Astrocyte (in vitro differentiated cells and primary cell): Measurements from ENCODE around the gene PHLPP2. TPM values are rescaled to one million over a fixed set of nuclear protein-coding genes. Genes with fewer than 3 reads are reported as not detected.

Source experiments
- DNase-seq: peaks from one replicate; pipeline ENCODE4 v3.0.0-alpha.2; 2010; ENCODE audit warnings: low read depth
- FAIRE-seq: peaks from 2 replicates; lab custom pipeline; 2011; peaks lifted over from hg19 to GRCh38; lab: Jason Lieb, UNC
- H2AFZ ChIP-seq: 2 replicates; pipeline ENCODE4 v1.6.0; 2012; ENCODE audit warnings: low read depth, low read length, inconsistent platforms
- H3K27ac ChIP-seq: 2 replicates; pipeline ENCODE4 v1.5.1; 2011; ENCODE audit warnings: low read depth, low read length, inconsistent platforms
- H3K27me3 ChIP-seq: 2 replicates; pipeline ENCODE4 v1.6.0; 2011; ENCODE audit warnings: low read length, inconsistent platforms; ENCODE audit not compliant: insufficient read depth
- H3K36me3 ChIP-seq: 2 replicates; pipeline ENCODE4 v1.5.1; 2011; ENCODE audit warnings: low read length, inconsistent platforms; ENCODE audit not compliant: insufficient read depth
- H3K4me1 ChIP-seq: 2 replicates; pipeline ENCODE4 v1.5.1; 2011; ENCODE audit warnings: low read length, inconsistent platforms; ENCODE audit not compliant: insufficient read depth
- H3K4me2 ChIP-seq: 2 replicates; pipeline ENCODE4 v1.6.0; 2012; ENCODE audit warnings: low read length, inconsistent platforms
- H3K4me3 ChIP-seq: 2 replicates; pipeline ENCODE4 v1.5.1; 2011; ENCODE audit warnings: low read depth, mild to moderate bottlenecking, low read length, inconsistent platforms; ENCODE audit not compliant: insufficient read depth
- H3K79me2 ChIP-seq: 2 replicates; pipeline ENCODE4 v1.6.0; 2012; ENCODE audit warnings: mild to moderate bottlenecking, low read length, inconsistent platforms; ENCODE audit not compliant: insufficient read depth
- H3K9ac ChIP-seq: 2 replicates; pipeline ENCODE4 v1.6.0; 2012; ENCODE audit warnings: mild to moderate bottlenecking, low read length, inconsistent platforms
- H3K9me3 ChIP-seq: 2 replicates; pipeline ENCODE4 v1.5.1; 2012; ENCODE audit warnings: low read depth, mild to moderate bottlenecking, low read length, inconsistent platforms; ENCODE audit not compliant: insufficient read depth
- H4K20me1 ChIP-seq: 2 replicates; pipeline ENCODE4 v1.6.0; 2012; ENCODE audit warnings: low read length, inconsistent platforms; ENCODE audit not compliant: insufficient read depth
- H3K27ac Mint-ChIP-seq: one replicate; pipeline ENCODE4 v1.8.0; 2021; ENCODE audit warnings: mild to moderate bottlenecking, mixed read lengths; ENCODE audit not compliant: unreplicated experiment
- H3K27me3 Mint-ChIP-seq: one replicate; pipeline ENCODE4 v1.8.0; 2021; ENCODE audit warnings: low read depth, mixed read lengths; ENCODE audit not compliant: unreplicated experiment
- H3K36me3 Mint-ChIP-seq: one replicate; pipeline ENCODE4 v1.8.0; 2021; ENCODE audit warnings: low read depth, mixed read lengths; ENCODE audit not compliant: unreplicated experiment
- H3K4me1 Mint-ChIP-seq: one replicate; pipeline ENCODE4 v1.8.0; 2021; ENCODE audit warnings: low read depth, mixed read lengths; ENCODE audit not compliant: unreplicated experiment
- H3K4me3 Mint-ChIP-seq: one replicate; pipeline ENCODE4 v1.8.0; 2021; ENCODE audit warnings: mild to moderate bottlenecking, moderate library complexity, mixed read lengths; ENCODE audit not compliant: unreplicated experiment
- H3K9me3 Mint-ChIP-seq: one replicate; pipeline ENCODE4 v1.8.0; 2021; ENCODE audit warnings: mild to moderate bottlenecking, mixed read lengths; ENCODE audit not compliant: unreplicated experiment
- CTCF ChIP-seq: IDR thresholded peaks from 2 replicates; pipeline ENCODE4 v1.5.1; 2011; ENCODE audit warnings: low read depth, mild to moderate bottlenecking, inconsistent platforms, low read length, moderate library complexity; ENCODE audit not compliant: insufficient read depth
- EZH2 ChIP-seq: IDR thresholded peaks from 2 replicates; pipeline ENCODE4 v1.6.1; 2012; ENCODE audit warnings: mild to moderate bottlenecking, low read length, inconsistent platforms; ENCODE audit not compliant: insufficient read depth
- total RNA-seq: library from RNA; stranded (reverse); gene quantifications from 2 replicates; pipeline ENCODE4 v1.2.1, GENCODE V29; 2021

Gene PHLPP2
- total RNA-seq, 1 donor from 2014 or later = 5.4 TPM

DNA sequence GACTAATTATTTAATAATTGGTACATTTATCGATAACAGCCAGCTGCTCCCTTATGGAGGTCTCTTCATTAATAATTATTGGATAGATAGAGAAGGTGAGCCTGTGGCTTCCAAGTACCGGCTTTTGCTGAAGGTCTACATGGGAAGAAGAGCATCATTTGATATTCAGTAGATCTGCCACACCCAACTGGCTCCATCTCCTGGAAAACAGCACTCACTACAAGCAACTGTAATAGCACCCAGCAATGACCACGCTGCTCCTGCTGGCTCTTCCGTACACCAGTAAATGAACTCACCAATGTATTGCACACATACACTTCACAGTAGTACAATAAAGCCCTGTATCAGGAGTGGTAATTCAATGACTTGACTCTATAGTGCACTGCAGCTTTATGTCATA is 79.1 kb downstream of the PHLPP2 start:
- H3K9ac ChIP-seq = no peak overlapping the region
- H3K9me3 ChIP-seq = no peaks in the 10 kb centered on the region
- DNase-seq (peak; percentile 10), FAIRE-seq (no peak)
- Mint-ChIP-seq H3K4me3 (no peak overlapping the region), H3K27me3 (no peaks in the 10 kb centered on the region), H3K4me1 (no peaks in the 10 kb centered on the region), H3K9me3 (no peaks in the 10 kb centered on the region), H3K36me3 (peaks cover 20% of the 10 kb centered on the region), H3K27ac (no peak overlapping the region)
- peak; percentile 40 for TF ChIP-seq CTCF
- no peak for TF ChIP-seq EZH2
- no peak overlapping the region for H2AFZ ChIP-seq
- H3K4me2 ChIP-seq = no peak overlapping the region
- no peak overlapping the region for H3K4me3 ChIP-seq
- H3K4me1 ChIP-seq = peaks cover 3% of the 10 kb centered on the region
- H3K27me3 ChIP-seq = no peaks in the 10 kb centered on the region
- no peak overlapping the region for H3K27ac ChIP-seq
- no peaks in the 10 kb centered on the region for H3K79me2 ChIP-seq
- H4K20me1 ChIP-seq = peaks cover 6% of the 10 kb centered on the region
- H3K36me3 ChIP-seq = peaks cover 6% of the 10 kb centered on the region

- Histone ChIP-seq H3K9me3 (no peaks in the 10 kb centered on the region), H3K9ac (peak overlapping the region; percentile 1), H3K27ac (peak overlapping the region; percentile 40), H3K4me2 (peak overlapping the region; percentile 48), H3K79me2 (no peaks in the 10 kb centered on the region), H4K20me1 (no peaks in the 10 kb centered on the region), H3K36me3 (no peaks in the 10 kb centered on the region), H3K4me1 (peaks cover 7% of the 10 kb centered on the region), H3K4me3 (no peak overlapping the region), H2AFZ (no peak overlapping the region), H3K27me3 (no peaks in the 10 kb centered on the region)
- Mint-ChIP-seq H3K9me3 (peaks cover 3% of the 10 kb centered on the region), H3K4me3 (no peak overlapping the region), H3K27me3 (no peaks in the 10 kb centered on the region), H3K4me1 (peaks cover 9% of the 10 kb centered on the region), H3K27ac (peak overlapping the region; percentile 75), H3K36me3 (peaks cover 15% of the 10 kb centered on the region)
- DNase-seq (peak; percentile 84), FAIRE-seq (no peak)
- TF ChIP-seq EZH2 (no peak), CTCF (no peak)
Measured at GRCh38 chr16:71637398-71637797, 87.1 kb downstream of the PHLPP2 start.

GRCh38 chr16:71635632-71636031 is 88.9 kb downstream of the PHLPP2 start:
- Mint-ChIP-seq H3K4me3 (no peak overlapping the region), H3K4me1 (peaks cover 10% of the 10 kb centered on the region), H3K36me3 (peaks cover 10% of the 10 kb centered on the region), H3K27ac (no peak overlapping the region), H3K27me3 (no peaks in the 10 kb centered on the region), H3K9me3 (peaks cover 3% of the 10 kb centered on the region)
- no peaks in the 10 kb centered on the region for H3K79me2 ChIP-seq
- no peak overlapping the region for H3K4me3 ChIP-seq
- H3K9me3 ChIP-seq = no peaks in the 10 kb centered on the region
- no peaks in the 10 kb centered on the region for H4K20me1 ChIP-seq
- no peak overlapping the region for H2AFZ ChIP-seq
- no peak overlapping the region for H3K27ac ChIP-seq
- H3K4me2 ChIP-seq = no peak overlapping the region
- TF ChIP-seq CTCF (no peak), EZH2 (no peak)
- H3K27me3 ChIP-seq = no peaks in the 10 kb centered on the region
- FAIRE-seq = no peak
- no peaks in the 10 kb centered on the region for H3K36me3 ChIP-seq
- no peak for DNase-seq
- peaks cover 7% of the 10 kb centered on the region for H3K4me1 ChIP-seq
- H3K9ac ChIP-seq = no peak overlapping the region
